Measurements from ENCODE around the gene SRA1. TPM values are rescaled to one million over a fixed set of nuclear protein-coding genes. Genes with fewer than 3 reads are reported as not detected.

The SRA1 gene
- total RNA-seq, 1 donor from 2014 or later: 53.8 TPM

DNA sequence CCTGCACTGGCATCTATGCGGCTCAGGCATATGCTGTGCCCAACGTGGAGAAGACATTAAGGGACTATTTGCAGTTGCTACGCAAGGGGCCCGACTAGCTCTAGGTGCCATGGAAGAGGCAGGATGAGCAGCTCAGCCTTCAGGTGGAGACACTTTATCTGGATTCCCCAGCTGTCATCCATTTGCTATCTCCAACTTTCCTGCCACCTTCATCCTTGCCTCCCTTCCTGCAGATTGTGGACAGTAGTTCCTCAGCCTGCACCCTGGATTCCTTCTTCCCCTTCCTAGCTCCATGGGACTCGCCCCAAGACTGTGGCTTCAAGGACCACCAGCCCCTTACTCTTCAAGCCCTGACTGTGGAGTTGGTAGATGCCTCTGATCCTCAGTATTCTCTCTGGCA is 9.4 kb upstream of the SRA1 start:
- Mint-ChIP-seq H3K4me1 (peaks cover 56% of the 10 kb centered on the region), H3K9me3 (no peaks in the 10 kb centered on the region), H3K27ac (peak overlapping the region; percentile 26), H3K36me3 (ENCODE audit: low read depth) (peaks cover 36% of the 10 kb centered on the region), H3K4me3 (peak overlapping the region; percentile 45), H3K27me3 (no peaks in the 10 kb centered on the region)
- no peak for DNase-seq
- intact Hi-C loops (cut with micrococcal nuclease): no loop called here

DNA sequence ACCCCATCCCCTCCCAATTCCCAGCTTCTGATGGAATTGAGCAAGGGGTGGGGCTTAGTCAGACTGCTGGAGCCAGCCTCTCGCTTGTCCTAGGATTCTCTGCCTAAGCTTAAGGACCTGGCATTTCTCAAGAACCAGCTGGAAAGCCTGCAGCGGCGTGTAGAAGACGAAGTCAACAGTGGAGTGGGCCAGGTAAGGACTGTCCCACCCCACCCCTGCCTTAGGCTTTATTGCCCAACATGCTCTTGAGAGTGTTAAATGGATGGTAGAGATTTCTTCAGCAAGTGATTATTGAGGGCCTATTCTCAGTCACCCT is 8.5 kb upstream of the SRA1 start:
- intact Hi-C loops (cut with micrococcal nuclease): loop anchor here (2.0 kb wide), 1 partner anchor 135 kb away; the partner anchor contains the start of gene ZMAT2
- H3K4me1 Mint-ChIP-seq: peaks cover 56% of the 10 kb centered on the region
- peak overlapping the region; percentile 95 for H3K27ac Mint-ChIP-seq
- H3K36me3 Mint-ChIP-seq (ENCODE audit: low read depth): peaks cover 35% of the 10 kb centered on the region
- peak overlapping the region; percentile 93 for H3K4me3 Mint-ChIP-seq
- peak; percentile 60 for DNase-seq
- H3K27me3 Mint-ChIP-seq: no peaks in the 10 kb centered on the region
- H3K9me3 Mint-ChIP-seq: no peaks in the 10 kb centered on the region

DNA sequence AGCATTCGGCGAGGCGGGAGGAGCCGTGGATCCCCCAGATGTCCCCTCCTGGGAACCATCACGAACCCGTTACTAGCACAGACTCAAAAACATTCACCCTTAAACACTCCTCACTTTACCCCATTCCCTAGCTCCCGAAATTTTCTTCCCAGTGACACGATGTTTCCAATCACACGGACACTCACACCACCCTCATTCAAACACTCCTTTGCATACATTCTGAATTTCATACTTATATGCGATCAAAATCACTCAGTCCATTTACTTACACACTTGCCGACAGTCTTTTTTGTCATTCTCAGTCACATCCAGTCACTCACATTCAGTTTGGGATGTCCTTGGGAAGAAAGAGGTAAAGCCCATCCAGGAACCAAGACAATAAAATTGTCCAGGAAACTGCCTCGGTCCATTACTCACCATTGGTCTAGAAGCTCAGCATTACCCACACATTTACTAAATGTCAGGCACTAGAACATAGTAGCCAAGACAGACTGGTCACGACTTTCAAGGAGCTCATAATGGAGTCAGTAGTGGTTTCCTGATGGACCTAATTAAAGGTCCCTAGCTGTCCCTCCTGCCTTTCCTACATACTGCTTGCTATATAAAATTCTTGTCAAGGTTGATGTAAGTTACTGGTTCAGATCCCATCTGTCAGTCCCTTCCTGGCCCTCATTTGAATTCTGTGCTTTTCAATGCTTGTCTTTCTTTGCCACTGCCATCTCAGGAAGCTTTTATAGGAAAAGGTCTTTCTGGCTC is 7.9 kb upstream of the SRA1 start:
- Mint-ChIP-seq H3K4me3 (peak overlapping the region; percentile 93), H3K27ac (peak overlapping the region; percentile 95), H3K27me3 (no peaks in the 10 kb centered on the region), H3K4me1 (peaks cover 54% of the 10 kb centered on the region), H3K36me3 (ENCODE audit: low read depth) (peaks cover 37% of the 10 kb centered on the region), H3K9me3 (no peaks in the 10 kb centered on the region)
- intact Hi-C loops (cut with micrococcal nuclease): loop anchor here (2.0 kb wide), 1 partner anchor 136 kb away; the partner anchor contains the start of gene ZMAT2
- peak; percentile 64 for DNase-seq

DNA sequence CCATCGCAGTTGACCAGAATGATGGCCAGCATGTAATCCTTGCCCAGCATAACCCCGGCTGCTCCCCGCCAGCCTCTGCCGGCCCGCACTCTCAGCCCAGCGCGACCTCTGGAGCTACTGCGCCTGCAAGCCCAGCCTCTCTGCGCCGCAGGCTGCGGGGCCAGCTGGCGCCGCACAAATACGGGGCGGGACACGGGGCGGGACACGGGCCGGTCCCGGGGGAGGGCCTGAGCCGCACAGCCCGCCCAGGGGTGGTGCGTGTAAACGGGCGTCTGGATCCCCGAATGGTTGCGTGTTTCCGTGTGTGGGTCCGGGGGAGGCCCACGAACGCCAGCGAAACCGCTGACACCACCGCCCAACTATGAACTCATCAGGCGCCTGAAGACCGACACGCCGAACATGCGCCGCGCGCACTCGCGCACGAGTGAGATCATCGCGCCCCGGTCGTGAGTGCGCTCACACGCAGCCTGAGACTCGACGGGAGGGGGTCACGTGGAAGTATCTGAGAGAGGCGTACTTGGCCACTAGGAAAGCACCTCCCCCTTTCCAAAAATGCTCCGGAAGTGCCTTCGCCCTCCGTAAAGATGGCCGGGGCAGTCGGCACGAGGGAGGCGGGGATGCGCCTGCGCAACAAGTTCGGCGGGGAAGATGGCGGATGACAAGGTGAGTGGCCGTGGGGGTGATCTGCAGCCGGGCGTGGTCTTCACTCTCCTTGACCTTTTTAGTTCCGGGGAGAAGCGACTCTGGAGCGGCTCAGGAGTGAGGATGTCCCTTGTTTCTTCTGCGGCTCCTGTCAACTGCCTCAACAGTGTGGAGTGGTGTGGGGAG is 7.1 kb upstream of the SRA1 start, which contains the start of the genes APBB3 and SLC35A4:
Gene APBB3 (minus strand): TSS at position 403 of the 828 bp plus-strand sequence. CDS start 353 bp downstream, at position 50.
Gene SLC35A4 (plus strand): TSS at position 633 of the 828 bp plus-strand sequence. CDS start 2,342 bp downstream, outside the sequence.
- peaks cover 37% of the 10 kb centered on the region for H3K36me3 Mint-ChIP-seq (ENCODE audit: low read depth)
- H3K4me1 Mint-ChIP-seq: peaks cover 53% of the 10 kb centered on the region
- H3K27ac Mint-ChIP-seq: peak within 1 kb of the TSS; percentile 95

DNA sequence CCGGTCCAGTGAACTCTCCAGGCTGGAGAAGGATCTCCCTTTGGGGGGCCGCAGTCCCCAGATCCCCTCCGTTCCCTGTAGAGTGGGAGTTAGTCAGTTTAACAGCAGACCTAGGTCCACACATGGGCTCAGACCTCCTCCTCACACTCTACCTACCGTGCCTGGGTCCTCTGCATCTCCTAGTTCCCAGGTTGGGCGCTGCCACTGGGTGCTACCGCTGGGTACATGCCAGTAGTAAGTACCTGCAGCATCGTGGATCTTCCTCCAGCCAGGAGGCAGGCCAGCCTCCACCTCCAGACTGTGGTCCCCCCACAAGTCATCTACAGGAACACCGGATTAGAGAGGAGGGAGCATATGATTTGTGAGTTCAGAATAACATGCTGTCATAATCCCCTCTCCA is 6.3 kb upstream of the SRA1 start:
- no peak for DNase-seq
- Mint-ChIP-seq H3K9me3 (no peaks in the 10 kb centered on the region), H3K4me3 (peak overlapping the region; percentile 93), H3K27me3 (no peaks in the 10 kb centered on the region), H3K4me1 (peaks cover 47% of the 10 kb centered on the region), H3K36me3 (ENCODE audit: low read depth) (peaks cover 32% of the 10 kb centered on the region), H3K27ac (peak overlapping the region; percentile 95)
- intact Hi-C loops (cut with micrococcal nuclease): no loop called here

More for the DNA sequence above, 7.1 kb upstream of the SRA1 start, which contains the start of the genes APBB3 and SLC35A4:
- DNase-seq: peak; percentile 99
- intact Hi-C loops (cut with micrococcal nuclease): loop anchor here (1.0 to 2.0 kb wide), 8 partner anchors 10 to 163 kb away; partner anchors contain the start of genes ANKHD1, EIF4EBP3, IK and NDUFA2
- Mint-ChIP-seq H3K27me3 (no peaks in the 10 kb centered on the region), H3K9me3 (no peaks in the 10 kb centered on the region), H3K4me3 (peak within 1 kb of the TSS; percentile 93)

DNA sequence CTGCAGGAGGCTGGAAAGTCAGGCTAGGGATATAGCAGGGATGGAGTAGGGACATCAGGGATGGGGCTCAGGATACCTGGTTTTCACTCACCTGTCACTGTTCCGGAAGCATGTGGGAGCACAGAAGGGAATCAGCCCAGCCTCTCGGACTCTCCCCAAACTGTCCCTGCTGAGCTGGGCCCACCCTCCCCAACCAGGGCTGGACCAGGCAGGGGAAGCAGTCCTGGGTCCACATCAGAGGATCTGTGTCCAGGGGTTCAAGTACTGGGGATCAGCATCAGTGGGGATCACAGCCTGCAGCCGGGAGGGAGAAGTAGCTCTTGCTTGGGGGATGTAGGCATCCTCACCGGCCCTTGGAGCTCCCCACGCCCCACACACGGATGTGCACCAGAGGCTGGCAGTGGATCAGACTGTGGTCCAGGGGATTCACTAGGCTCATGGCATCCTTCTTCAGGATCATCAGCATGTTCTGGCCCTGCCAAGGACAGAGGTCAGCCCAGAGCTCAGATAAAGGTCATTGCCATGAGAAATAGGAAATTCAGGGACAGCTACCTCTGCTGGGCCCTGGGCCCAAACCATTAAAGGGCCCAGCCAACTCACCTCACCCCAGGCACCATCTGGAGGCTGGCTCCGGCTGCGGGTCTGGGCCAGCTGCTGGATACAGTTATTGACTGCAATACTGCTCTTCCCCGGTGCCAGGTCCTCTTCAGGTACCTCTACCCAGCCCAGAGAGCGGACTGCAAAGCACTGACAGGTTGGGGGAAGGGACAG is 4.7 kb upstream of the SRA1 start:
- Mint-ChIP-seq H3K36me3 (ENCODE audit: low read depth) (peaks cover 25% of the 10 kb centered on the region), H3K27me3 (no peaks in the 10 kb centered on the region), H3K27ac (no peak overlapping the region), H3K4me3 (no peak overlapping the region), H3K4me1 (peaks cover 42% of the 10 kb centered on the region), H3K9me3 (no peaks in the 10 kb centered on the region)
- intact Hi-C loops (cut with micrococcal nuclease): no loop called here
- DNase-seq: peak; percentile 57

DNA sequence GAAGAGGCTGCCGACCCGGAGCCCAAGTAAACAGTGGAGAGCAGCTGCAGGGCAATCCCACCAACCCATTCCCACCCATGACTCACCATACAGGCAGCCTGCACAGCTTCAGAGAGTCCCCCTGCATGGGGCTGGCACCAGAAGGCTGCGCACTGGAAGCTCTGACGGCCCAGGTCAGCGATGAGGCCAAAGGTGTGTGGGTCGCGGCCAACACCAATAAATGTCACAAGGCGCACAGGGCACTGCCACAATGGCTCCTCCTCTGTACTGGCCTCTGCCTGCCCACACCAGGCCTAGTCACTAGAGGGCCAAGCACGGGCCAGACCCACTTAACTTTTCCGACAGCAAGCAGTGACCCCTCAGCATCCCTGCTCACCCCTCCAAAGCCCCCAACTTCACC is 3.0 kb upstream of the SRA1 start:
- intact Hi-C loops (cut with micrococcal nuclease): no loop called here
- no peaks in the 10 kb centered on the region for H3K27me3 Mint-ChIP-seq
- no peaks in the 10 kb centered on the region for H3K9me3 Mint-ChIP-seq
- no peak overlapping the region for H3K27ac Mint-ChIP-seq
- H3K36me3 Mint-ChIP-seq (ENCODE audit: low read depth): peaks cover 28% of the 10 kb centered on the region
- DNase-seq: no peak
- H3K4me1 Mint-ChIP-seq: peaks cover 43% of the 10 kb centered on the region
- no peak overlapping the region for H3K4me3 Mint-ChIP-seq

DNA sequence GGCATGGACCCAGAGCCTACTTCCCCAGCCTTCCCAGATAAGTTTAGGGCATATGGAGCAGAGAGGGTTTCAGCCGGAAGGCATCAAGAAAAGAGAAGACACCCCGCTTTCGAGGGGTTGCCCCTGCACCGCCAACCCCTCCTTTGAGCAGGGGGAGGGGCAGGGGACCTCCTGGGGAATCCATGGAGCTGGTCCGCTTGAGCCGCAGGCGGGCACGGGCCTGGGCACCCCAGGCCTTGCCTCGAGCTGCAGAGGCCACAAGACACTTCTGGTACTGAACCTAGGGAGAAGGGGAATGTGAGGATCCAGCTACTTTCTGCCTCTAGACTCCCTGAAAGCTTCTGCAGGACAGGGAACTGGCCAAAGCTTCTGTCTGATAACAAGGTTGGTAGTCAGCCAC is 1.3 kb upstream of the SRA1 start:
- Mint-ChIP-seq H3K27ac (no peak overlapping the region), H3K27me3 (no peaks in the 10 kb centered on the region), H3K36me3 (ENCODE audit: low read depth) (peaks cover 31% of the 10 kb centered on the region), H3K4me1 (peaks cover 48% of the 10 kb centered on the region), H3K4me3 (no peak overlapping the region), H3K9me3 (no peaks in the 10 kb centered on the region)
- intact Hi-C loops (cut with micrococcal nuclease): loop anchor here (5.0 to 10.0 kb wide), 3 partner anchors 306 to 446 kb away; partner anchors contain the start of genes CYSTM1 and PURA
- DNase-seq: no peak

DNA sequence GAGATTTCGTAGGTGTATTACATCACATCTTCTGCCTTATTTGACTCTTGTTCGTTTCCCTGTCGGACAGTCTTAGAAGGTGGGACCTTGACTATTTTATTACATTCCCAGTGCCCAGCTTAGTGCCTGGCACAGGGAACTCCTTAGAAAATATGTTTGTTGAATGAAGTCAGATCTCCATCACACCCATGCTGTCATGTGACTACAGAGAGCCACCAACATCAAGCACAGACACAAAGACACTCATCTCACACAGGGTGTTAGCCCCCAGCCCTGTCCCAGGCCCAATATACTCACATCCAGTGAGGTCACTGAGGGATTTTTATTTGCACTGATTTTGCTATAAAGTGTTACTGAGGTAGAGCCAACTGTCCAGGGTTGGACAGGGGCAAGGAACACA is 692 bp upstream of the SRA1 start:
- no peaks in the 10 kb centered on the region for H3K9me3 Mint-ChIP-seq
- peak overlapping the region; percentile 82 for H3K27ac Mint-ChIP-seq
- H3K4me3 Mint-ChIP-seq: peak overlapping the region; percentile 84
- intact Hi-C loops (cut with micrococcal nuclease): loop anchor here (1.0 to 10.0 kb wide), 5 partner anchors 11 to 446 kb away; partner anchors contain the start of genes ANKHD1, CYSTM1, EIF4EBP3 and PURA
- H3K4me1 Mint-ChIP-seq: peaks cover 48% of the 10 kb centered on the region
- peak; percentile 57 for DNase-seq
- no peaks in the 10 kb centered on the region for H3K27me3 Mint-ChIP-seq
- H3K36me3 Mint-ChIP-seq (ENCODE audit: low read depth): peaks cover 37% of the 10 kb centered on the region

DNA sequence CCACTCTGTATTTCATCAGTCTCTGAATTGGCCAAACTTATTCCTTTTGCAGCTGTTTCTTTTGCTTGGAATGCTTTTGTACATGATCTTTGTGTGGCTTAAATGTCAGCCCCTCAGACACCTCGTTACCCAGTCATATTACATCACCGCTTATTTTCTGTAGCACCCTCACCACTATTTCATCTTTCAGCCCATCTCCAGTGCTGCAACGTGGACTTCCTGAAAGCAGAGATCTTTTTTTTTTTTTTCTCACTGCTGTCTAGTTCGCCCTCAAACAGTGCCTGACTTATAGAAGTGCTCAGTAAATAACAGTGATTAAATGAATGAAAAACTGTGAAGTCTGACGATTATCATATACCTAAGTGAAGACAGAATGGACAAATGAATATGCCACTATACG is 835 bp downstream of the SRA1 start:
- Mint-ChIP-seq H3K36me3 (ENCODE audit: low read depth) (peaks cover 40% of the 10 kb centered on the region), H3K27me3 (no peaks in the 10 kb centered on the region), H3K9me3 (no peaks in the 10 kb centered on the region), H3K27ac (peak overlapping the region; percentile 82), H3K4me3 (peak overlapping the region; percentile 84), H3K4me1 (peaks cover 48% of the 10 kb centered on the region)
- peak; percentile 65 for DNase-seq
- intact Hi-C loops (cut with micrococcal nuclease): loop anchor here (2.0 to 10.0 kb wide), 4 partner anchors 156 to 444 kb away; partner anchors contain the start of genes ANKHD1, CYSTM1 and PURA

DNA sequence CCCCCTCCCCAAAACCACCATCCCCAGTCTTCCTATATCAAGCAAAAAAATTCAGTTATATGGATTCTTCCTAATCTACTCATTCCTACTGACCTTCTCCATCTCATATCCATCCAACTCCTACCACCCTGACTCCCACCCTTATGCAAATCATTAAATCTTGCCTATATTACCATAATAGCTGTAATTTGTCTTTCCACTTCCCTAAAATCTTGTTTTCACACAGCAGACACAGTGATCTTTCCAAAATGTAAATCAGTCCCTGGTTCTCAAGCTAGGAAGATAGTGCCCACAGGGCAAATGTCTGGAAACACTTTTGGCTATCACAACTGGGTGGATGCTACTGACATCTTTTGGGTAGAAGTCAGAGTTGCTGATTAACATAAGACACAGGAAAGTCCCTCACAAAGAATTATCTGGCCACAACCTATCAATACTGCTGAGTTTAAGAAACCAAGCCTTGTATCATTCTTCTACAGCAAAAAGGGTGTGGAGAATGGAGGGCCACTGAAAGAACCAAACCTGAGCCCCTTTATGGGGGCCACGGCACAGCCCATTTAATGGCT is 1.4 kb downstream of the SRA1 start:
- peak overlapping the region; percentile 84 for H3K4me3 Mint-ChIP-seq
- no peaks in the 10 kb centered on the region for H3K9me3 Mint-ChIP-seq
- DNase-seq: peak; percentile 60
- peak overlapping the region; percentile 82 for H3K27ac Mint-ChIP-seq
- H3K4me1 Mint-ChIP-seq: peaks cover 51% of the 10 kb centered on the region
- no peaks in the 10 kb centered on the region for H3K27me3 Mint-ChIP-seq
- H3K36me3 Mint-ChIP-seq (ENCODE audit: low read depth): peaks cover 41% of the 10 kb centered on the region
- intact Hi-C loops (cut with micrococcal nuclease): loop anchor here (2.0 to 10.0 kb wide), 4 partner anchors 155 to 444 kb away; partner anchors contain the start of genes ANKHD1, CYSTM1 and PURA

DNA sequence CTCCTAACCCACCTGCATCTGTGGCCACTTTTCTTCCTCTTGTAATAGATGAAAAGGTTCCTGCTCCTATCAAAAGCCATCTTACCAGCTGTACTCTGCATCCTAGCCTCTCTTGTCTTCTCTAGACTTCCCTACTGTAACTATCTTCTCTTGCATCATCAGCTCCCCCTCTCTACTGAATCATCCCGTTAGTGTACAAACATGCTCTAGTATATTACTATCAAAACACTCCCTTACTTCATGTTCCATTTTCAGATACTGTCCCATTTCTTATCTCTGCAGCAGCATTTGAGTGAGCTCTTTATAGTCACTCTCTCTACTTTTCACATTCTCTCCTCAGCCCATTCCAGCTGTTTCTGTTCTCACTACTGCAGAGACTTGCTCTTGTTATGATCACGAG is 2.8 kb downstream of the SRA1 start:
- peak overlapping the region; percentile 84 for H3K4me3 Mint-ChIP-seq
- no peak for DNase-seq
- H3K4me1 Mint-ChIP-seq: peaks cover 58% of the 10 kb centered on the region
- H3K27me3 Mint-ChIP-seq: no peaks in the 10 kb centered on the region
- H3K36me3 Mint-ChIP-seq (ENCODE audit: low read depth): peaks cover 48% of the 10 kb centered on the region
- H3K27ac Mint-ChIP-seq: peak overlapping the region; percentile 83
- H3K9me3 Mint-ChIP-seq: no peaks in the 10 kb centered on the region
- intact Hi-C loops (cut with micrococcal nuclease): loop anchor here (1.0 to 10.0 kb wide), 3 partner anchors 10 to 380 kb away; partner anchors contain the start of genes APBB3, CYSTM1 and SLC35A4
